Fibroblast of pulmonary artery (primary cell): ENCODE measurements around the gene BCKDHB.

Source experiments
- DNase-seq: peaks from one replicate; pipeline ENCODE4 v3.0.0-alpha.2; 2010; ENCODE audit warnings: low read depth
- H3K4me3 ChIP-seq: replicated peaks from 2 replicates; pipeline ENCODE4 v1.5.1; 2011; ENCODE audit warnings: low read depth, mild to moderate bottlenecking, control low read depth, low read length, moderate library complexity
- CTCF ChIP-seq: IDR thresholded peaks from 2 replicates; pipeline ENCODE4 v1.5.1; 2011; ENCODE audit warnings: mild to moderate bottlenecking, control low read depth, low read length, inconsistent platforms; ENCODE audit errors: missing control alignments

The BCKDHB gene

DNA sequence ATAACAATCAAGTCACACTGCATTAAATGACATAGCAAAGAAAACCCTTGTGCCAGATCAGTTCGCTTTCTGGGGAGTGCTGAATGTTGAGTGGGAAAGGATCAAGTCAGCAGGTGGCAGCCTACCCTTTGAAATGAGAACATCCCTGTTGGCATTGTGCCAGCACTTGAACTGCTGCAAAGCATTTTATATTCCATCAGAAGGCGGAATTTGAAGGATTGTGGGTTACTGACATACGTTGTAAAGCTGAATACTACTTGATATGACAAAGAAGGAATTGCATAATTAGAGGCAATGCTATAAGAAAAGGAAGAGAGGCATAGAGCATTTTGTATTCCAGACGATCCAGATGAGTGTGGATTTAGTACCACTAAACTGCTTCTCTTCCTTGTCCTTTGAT, 26.5 kb downstream of the BCKDHB start:
- DNase-seq: peak; percentile 78
- no peak overlapping the region for H3K4me3 ChIP-seq

DNA sequence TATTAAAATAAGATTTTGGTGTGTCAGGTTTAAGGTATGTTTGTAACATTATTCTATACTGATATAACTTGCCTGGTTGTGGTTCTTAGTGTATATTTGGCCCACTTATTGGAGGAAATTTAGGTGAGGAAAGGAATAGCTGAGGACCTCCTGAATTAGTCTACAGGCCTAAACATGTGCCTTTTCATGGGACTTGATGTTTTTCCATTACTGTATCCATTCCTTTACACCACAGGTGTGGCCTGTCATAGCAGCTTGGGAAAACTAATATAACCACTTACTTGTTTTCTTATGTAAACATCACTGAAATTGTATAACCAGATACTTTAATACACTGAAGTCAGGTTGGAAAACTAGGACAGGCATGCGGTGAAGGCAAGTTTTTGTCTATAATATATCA, 27.6 kb downstream of the BCKDHB start:
- no peak for TF ChIP-seq CTCF
- no peak for DNase-seq
- no peak overlapping the region for H3K4me3 ChIP-seq

More for the DNA sequence above, 26.5 kb downstream of the BCKDHB start:
- peak; percentile 52 for TF ChIP-seq CTCF

DNA sequence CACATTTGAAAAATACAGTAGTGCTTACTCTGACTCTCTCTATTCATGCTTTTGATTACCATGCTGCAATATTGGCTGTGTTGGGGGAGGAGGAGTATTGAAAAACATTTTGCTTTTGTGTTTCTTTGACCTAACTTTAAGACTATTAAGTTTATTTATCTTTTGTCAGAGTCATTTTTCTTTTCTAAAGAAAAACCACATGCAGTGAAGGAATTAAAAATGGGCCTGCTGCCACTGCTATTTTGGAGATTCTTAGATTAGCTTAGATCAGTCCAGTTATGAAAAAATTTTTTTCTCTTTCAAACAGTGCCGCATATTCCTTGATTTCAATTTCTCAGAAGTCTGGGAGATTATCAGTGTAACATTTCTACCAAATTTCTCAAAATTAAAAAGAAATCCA, 36.1 kb downstream of the BCKDHB start:
- DNase-seq: no peak
- no peak overlapping the region for H3K4me3 ChIP-seq
- no peak for TF ChIP-seq CTCF

DNA sequence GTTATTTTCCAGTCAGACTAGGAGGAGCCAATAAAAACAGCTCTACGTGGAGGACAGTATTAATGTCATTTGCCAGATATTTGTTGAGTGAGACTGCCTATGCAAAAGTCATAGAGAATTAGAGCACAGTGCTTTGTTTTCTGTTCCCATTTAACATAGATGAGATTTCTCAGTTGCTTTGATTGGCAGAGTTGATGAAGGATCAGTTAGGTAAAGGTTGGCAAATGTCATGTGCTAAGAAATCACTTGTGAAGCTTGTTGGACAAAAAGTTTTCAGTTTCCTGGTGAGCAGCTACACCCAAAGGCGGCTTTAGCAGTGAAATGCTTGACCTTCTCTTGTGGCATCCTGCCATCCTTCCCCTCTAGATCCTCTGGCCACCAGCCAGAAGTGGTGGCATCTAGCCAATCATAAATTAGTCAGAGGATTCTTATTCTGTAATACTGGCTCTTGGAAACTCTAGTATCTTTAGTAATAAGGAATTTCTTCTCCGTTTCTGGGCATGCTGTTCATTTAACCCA, 37.0 kb downstream of the BCKDHB start:
- TF ChIP-seq CTCF: no peak
- H3K4me3 ChIP-seq: no peak overlapping the region
- DNase-seq: peak; percentile 95

DNA sequence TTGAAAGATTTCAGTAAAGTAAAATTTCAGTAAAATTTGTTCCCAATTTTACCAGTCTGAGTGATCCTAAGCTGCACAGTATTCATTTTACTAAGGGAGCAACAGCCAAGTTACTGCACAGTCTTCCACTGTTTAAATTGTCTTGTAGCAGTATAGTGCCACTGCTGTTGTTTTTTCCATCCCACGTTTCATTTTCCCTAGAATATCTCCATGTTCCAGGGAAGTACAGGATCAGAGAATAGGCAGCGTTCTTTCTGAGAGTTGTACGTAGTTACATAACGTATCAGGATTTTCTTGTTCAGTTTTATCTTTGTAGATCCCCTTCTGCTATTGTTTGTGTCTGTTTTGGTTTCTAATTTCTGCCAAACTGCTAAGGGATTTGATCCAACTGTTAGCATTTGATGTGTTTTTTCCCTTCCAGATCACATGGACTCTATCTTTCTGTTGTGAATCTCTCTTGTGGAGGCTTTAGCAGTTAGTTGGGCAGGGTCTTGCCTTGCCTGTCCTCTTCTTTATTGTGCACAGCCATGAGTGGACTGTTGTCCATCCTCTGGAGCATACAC, 38.4 kb downstream of the BCKDHB start:
- H3K4me3 ChIP-seq: no peak overlapping the region
- TF ChIP-seq CTCF: no peak
- DNase-seq: peak; percentile 23

DNA sequence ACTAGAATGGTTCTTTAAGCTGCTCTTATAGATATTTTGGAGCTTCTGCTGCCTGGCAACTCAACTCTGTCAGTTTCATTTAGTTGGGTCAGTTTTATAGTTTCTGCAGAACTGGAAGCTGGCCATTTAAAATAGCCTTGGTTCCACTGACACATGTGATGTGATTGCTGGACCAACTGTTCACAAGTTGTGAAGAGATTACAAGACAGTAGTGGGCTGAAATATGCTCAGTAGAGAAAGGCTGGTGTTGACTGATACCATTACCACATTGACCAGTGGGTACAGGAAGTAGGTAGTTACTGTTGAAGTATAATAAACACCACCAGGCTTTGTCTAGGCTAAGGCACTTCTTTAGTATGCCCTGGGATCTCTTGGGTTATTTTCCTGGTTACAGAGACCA, 39.0 kb downstream of the BCKDHB start:
- no peak for DNase-seq
- no peak for TF ChIP-seq CTCF

GRCh38 chr6:80145921-80146320, 39.5 kb downstream of the BCKDHB start:
- no peak overlapping the region for H3K4me3 ChIP-seq
- TF ChIP-seq CTCF: no peak
- no peak for DNase-seq

More for the DNA sequence above, 39.0 kb downstream of the BCKDHB start:
- H3K4me3 ChIP-seq: no peak overlapping the region
